IPS DF 4.7 (cell line): ENCODE data around the gene DUOX1.

ENCODE experiments used
- DNase-seq: peaks from one replicate; pipeline ENCODE4 v3.0.0-alpha.2; 2013; ENCODE audit warnings: low spot score; ENCODE audit errors: extremely low read depth

Gene DUOX1

GRCh38 chr15:45168286-45168685 is 38.5 kb downstream of the DUOX1 start:
- no peak for DNase-seq

DNA sequence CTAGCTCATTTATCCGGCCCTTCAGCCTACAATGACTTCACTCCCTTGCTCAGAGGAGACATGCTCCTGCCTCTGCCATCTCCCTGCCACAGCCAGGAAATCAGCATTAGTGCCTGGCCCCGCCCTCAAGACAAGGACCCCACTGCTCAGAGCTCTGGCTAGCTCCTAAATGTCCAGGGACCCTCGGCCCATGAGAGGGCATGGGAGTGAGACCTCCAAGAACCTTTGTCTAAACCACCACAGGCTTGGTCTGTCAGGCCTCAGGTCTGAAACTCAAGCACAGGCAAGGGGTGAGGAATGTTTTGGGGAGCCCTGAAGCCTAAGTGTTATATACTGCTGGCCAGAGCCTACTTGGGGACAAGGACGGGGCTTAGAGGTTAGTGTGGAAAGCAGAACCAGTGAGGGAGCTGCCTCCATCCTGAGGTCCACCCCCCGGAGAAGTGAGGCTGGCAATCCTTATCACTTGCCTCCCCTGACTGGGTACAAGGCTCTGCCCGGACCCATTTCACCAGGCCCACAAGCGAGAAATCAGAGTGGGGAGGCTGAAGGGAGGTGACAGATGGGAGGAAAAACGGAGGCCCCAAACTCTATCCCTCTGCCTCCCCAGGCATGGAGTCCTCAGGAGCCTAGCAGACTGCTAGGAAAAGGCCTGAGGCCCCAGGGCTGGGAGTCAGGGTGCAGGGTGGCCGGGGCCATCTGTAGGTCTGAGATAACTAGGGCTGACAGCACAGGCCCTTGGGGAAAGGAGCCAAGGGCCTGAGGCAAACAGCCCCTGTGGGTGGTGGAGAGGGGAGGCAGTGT is 39.2 kb downstream of the DUOX1 start:
- no peak for DNase-seq

DNA sequence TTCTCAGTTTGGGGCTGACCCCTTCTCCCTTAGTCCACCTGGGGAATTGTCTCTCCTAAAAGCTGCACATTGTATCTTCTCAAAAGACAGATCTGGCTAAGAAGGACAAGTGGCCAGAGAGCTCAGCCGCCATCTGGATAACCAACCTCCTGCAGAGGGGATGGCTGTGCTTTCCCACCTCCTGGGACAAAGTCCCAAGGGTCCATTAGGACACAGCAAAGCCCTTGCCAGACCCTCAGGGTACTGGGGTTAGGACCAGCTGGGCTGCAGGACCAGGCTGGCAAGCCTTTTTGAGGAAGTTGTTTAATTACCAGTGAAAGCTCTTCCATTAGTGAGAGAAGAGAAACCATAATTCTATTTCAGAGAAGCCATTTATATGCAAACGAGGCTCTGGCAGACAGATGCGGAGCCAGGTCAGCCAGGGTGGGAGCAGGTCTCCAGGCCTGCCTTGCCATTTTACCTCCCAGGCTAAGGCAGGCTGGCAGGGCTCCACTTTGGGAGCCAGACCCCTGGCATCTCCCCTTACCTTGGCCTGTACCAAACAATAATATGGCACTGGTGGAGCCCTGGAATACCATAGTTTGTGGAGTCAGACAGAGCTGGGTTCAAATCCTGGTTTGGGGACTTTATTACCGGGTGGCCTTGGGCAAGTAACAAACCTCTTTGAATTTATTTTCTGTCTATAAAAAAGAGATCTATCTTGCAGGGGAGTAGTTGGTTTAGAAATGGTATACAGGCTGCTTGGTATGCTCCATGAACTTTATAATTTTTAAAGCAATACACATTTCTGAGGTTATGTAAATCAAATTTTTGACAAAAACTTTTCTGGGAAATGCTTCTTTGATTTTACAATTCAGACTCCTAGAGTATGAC is 40.0 kb downstream of the DUOX1 start:
- DNase-seq: no peak

DNA sequence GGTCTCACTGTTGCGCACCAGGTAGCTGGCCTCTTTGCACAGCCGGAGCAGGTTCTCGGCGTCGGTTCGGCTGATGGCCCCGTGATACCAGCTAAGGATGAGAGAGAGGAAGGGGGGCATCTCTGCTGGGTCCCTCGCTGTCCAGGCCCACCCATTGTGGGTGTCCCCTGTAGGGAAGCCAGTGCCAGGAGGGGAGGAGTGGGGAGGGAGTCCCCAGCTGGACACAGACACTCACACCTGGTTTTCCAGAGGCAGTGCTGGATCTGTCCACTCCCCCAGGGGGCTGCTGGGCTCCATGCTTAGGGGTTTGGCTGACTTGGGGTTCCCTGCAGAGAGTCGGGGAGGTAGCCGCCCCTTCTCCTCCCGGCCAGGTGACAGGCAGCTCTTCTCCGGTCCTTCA is 42.1 kb downstream of the DUOX1 start:
- no peak for DNase-seq

- no peak for DNase-seq
These were observed 44.3 kb downstream of the DUOX1 start for GRCh38 chr15:45174069-45174468.

- DNase-seq: no peak
These were observed 44.8 kb downstream of the DUOX1 start for GRCh38 chr15:45174577-45174976.

GRCh38 chr15:45177285-45177684 is 47.5 kb downstream of the DUOX1 start:
- DNase-seq: no peak

- no peak for DNase-seq
These were observed 49.6 kb downstream of the DUOX1 start for GRCh38 chr15:45179221-45179985.

- DNase-seq: no peak
These were observed 50.4 kb downstream of the DUOX1 start for GRCh38 chr15:45180201-45180600.

DNA sequence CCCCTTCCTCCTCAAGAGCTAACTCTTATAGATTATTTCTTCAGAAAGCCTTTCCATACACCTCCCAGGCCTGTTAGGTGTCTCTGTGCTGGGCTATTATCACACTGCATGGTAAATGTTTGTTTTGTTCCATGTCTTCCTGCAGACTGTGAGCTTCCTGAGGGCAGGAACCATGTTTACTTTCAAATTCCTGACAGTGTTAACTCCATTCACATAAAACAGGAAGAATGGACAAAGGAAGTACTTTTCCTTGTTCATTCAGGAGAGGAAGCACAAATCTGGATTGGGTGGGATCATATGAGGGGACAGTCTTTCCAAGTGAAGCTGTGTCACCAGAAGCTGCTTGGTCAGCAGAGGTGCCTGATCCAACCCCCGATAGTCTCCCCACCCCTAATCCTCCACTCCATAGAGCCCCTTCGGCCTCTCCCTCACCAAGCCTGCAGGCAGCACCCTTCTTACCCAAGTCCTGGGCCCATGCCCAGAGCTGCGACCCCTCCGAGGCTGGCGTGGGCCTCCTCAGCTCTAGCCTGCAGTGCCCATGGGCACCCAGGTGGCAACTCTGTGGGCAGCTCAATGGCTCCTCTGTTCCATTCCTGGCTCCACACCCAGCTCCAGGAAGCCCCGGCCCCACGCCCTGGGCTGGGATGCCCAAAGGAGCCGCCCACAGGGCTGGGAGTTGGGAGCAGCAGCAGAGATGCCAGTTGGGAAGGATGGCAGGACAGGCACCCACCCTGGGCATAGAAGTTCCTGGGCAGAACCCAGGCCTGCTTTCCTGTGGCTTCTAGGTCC is 51.0 kb downstream of the DUOX1 start:
- no peak for DNase-seq

- DNase-seq: no peak
These were observed 51.9 kb downstream of the DUOX1 start for GRCh38 chr15:45181491-45182285.

GRCh38 chr15:45182996-45183395 is 53.2 kb downstream of the DUOX1 start:
- no peak for DNase-seq

- no peak for DNase-seq
These were observed 53.7 kb downstream of the DUOX1 start for GRCh38 chr15:45183511-45183910.

DNA sequence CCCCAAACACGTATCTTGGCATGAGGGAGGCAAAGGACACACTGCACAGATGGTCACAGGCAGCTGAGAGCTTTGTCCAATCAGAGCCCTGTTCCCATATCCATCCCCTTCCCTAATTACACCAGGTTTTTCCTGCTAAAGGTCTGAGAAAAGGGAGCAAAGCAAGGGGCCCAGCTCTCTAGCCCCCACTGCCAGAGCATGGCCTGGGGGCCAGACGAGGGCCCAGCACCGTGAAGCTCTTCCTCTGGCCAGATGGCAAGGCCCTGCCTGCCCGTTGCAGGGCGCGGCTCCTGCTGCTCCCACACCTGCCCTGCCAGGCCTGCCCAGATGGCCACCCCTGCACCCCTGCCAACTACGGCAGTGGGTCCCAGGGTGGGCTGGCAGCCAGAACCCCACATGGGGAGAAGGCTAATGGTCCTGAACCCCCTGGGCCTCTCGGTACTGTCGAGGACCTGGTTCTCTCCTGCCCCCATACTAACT is 54.8 kb downstream of the DUOX1 start:
- DNase-seq: no peak

DNA sequence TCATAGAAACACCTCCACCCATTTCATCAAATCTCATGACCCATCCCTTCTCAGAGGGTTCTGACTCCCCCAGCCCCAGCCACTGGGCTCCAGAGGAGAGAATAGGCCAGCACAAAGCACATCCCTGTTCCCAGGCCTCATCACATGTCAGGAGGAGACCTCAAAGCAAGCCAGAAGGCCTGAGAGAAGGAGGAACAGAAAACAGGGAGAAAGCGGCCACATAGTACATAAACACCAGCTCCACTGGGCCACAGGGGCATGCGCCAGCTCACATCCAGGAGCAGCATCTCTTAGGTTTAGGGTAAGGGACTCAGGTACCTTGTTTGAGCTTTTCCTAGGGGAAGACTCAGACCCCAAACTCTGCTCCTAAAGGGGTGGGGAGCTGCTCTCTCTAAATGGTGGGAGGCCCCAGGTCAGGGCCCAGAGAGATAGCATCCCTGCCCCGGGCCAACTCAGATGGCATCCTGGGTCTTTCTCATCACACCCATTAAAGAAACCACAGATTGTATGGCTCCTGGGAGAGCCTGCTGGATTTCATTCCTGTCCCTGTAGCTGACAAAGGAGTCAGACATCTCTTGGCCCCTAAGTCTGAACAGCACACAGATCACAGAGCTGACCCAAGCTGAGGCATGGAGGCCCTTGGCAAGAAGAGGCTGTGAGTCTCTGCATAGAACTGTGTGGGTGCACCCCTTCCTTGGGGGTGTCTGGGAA is 55.4 kb downstream of the DUOX1 start:
- no peak for DNase-seq

- DNase-seq: no peak
These were observed 56.3 kb downstream of the DUOX1 start for GRCh38 chr15:45185903-45186770.

DNA sequence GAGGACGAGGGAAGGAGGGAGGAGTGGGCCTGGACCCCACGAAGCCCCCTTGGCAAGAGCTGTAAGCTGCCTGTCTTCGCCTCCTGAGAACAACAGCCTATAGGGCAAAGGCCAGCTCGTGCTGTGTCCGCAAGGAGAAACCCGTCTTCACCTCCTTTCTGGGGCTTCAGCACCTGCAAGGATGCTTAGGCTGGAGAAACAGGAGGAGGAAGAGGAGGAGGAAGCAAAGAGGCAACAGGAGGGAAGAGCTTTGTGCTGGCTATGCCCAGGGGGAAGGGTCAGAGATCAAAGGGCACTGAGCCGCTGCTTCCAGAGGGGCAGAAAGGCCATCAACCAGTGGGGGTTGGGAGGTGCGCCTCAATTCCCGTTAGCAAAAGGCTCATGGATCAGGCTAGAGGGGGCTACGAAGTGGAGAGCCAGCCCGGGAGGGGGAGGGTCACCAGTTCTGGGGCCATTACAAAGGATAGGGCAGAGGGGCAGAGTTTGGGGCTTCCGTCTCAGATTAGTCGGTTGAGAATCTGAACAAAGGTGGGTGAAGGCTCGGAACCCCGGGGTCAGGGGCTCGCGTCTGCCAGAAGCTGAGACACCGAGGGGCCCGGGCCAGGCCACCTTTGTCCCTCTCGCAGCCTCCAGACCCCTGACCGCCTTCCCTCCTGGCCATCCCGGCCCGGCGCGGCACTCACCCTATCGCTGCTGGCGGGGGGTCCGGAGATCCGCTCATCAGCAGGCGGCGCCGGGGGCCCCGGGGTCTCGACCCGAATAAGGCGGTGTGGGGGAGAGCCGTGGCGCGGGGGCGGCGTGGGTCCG is 57.2 kb downstream of the DUOX1 start:
- DNase-seq: no peak

GRCh38 chr15:45187578-45187893 is 57.7 kb downstream of the DUOX1 start:
- DNase-seq: no peak
